GM19395 (cell line): ENCODE data around the gene KRTAP4-16.
"Not testable (repeated sequence)": the region's sequence is repeated elsewhere in the genome, so short reads cannot be mapped to it uniquely, and the experiment has no call there.

Source experiments
- ATAC-seq: cut with Tn5 transposase; IDR thresholded peaks from one replicate; pipeline ENCODE4 v1.9.1; 2021; ENCODE audit warnings: mild to moderate bottlenecking, moderate library complexity; ENCODE audit not compliant: unreplicated experiment

KRTAP4-16 gene

DNA sequence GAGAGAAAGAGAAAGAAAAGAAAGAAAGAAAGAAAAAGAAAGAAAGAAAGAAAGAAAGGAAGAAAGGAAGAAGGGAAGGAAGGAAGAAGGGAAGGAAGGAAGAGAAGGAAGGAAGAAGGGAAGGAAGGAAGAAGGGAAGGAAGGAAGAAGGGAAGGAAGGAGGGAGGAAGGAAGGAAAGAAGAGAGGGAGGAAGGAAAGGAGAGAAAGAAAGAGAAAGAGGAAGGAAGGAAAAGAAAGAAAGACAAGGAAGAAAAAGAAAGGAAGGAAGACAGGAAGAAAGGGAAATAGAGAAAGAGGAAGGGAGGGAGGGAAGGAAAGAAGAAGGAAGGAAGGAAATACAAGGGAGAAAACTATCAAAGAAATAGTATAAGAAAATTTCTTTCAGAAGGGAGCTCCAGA, 25.2 kb downstream of the KRTAP4-16 start:
- ATAC-seq: no peak

DNA sequence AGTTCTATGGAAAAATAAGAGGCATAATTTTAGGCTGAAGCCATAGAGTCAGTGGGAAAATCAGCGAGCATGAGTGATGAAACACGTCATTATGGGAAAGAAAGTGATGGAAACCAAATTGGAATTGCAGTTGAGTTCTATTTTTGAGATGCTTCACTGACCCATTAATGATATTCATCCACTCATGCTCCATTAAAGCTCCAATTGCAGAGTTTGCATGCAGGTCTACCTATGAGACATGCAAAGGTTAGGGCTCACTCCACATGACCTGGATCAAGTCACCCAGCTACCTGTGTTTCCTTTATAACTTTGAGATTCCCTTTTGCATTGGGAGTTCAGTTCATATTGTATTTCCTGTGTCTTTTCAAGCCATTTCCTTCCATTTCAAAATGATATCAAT, 28.3 kb downstream of the KRTAP4-16 start:
- ATAC-seq: no peak

DNA sequence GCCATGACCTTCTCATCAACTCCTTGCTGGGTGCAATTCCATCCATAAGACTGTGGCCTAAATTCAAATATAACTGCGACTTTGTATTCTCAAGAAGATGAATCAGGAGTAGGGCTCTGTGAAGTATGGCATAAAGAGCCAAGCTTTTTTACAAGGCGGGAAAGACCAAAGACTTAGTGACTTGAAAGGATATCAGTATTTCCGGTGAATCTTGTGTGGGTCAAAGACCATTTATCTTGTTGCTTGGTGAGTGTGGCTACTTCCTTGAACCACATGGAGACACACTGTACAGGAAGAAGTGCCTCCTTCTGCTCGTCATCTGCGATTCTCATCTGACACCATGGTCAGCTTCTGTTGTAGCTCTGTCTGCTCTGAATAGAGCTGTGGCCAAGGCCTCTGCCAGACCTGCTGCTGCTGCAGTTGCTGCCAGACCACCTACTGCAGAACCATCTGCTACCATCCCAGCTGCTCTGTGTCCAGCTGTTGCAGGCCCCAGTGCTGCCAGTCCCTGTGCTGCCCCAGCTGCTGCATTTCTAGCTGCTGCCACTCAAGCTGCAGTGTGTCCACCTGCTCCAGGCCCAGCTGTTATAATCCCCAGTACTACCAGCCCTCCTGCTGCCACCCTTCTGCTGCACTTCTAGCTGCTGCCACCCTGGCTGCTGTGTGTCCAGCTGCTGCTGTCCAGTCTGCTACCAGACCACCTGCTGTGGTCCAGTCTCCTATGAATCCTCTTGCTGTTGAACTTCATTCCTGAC, 30.2 kb downstream of the KRTAP4-16 start:
- ATAC-seq: no peak

DNA sequence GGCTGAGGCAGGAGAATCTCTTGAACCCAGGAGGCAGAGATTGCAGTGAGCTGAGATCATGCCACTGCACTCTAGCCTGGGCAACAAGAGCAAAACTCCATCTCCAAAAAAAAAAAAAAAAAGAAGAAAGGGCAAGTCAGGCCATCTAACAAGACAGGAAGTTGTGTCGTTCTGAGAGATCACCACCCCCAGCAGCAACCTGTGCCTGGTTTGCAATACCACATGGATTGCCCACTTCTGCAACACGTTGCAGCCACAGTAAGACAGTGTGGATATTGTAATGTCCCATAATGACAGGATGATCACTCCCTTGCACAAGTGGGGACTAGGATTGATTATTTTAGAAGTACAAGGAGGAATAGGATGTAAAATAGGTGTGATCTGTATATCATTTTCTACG, 33.0 kb downstream of the KRTAP4-16 start:
- no peak for ATAC-seq

DNA sequence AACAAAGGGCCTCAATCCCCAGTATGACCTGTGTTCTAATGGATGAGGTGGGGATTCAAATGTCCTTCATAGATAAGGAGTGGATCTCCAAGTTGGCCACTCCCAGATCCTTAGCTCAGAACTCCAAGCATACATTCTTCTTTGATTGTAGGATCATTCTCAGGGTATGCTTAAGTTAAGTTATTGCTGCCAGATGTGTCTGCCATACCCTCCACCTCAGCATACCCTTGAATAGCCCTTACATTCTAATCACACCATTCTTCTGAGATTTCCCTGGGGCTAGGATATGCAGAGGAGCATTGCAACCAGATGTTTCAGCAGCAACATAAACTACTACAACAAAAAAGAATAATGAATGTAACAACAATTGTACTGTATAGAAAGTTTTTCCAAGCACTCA, 34.7 kb downstream of the KRTAP4-16 start:
- no peak for ATAC-seq

DNA sequence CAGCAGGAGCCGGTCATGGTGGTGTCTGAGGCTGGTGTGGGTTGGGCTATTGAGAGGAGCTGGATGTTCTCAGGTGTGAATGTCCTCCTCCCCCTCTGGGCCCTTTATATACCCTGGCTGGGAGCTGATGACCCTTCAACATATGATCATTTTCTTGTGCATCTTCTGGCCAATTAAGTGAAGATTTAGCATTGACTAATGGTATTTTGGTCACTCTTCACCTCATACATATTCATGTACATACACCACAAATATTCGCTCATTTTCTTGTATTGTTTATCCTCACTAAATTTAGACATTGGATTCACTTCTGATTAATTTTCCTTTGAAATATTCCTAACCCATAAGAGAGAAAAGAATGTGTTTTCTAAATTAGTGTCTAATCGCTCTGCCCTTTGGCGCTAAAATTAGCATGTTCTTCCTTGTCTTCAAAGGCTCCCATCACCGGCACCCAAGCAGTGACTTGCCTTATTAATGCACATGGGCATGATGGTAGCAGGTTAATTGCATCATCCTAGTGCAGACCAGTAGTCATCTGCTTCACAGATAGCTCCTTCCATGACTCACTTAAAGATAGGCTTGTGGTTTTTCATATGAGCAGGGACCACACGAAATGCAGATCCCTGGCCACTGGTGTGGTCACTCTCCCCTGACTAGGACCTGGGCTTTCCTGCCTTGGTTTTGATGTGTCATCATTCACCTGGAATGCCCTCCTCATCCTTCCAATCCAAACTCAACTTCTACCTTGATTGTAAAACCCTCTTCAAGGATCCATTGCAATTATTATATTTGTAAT, 36.0 kb downstream of the KRTAP4-16 start, which contains the start of gene KRTAP2-4:
KRTAP2-4 (minus strand) TSS at position 51 of the 796 bp plus-strand sequence; CDS start at position 17, 34 bp downstream.
- ATAC-seq: no peak

DNA sequence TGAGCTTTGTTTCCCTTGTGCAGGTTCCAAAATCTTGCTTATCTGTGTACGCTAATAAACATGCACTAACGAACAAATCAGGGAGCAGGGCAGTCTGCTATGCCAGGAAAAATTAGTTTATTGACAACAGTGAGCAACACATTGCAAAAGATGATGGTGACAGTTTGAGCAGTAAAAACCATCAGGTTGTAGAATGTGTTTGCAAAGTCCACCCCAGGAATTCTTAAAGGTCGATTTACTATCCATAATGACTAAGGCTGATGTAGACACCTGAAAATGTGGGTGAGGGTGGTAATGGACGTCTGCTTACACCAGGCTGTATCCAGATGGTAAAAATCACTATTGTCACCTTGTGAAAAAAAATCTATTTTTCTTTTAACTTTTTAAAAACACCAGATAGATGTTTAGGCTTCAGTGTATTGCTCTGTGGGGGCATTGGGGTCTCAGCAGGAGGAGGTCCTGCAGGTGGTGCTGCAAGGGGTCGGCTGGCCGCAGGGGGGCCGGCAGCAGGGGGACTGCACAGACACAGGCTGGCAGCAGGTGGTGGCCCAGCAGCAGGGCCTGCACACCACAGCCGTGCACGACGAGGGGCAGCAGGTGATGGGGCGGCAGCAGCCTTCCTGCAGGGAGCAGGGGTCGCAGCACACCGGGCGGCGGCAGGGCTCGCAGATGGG, 36.9 kb downstream of the KRTAP4-16 start:
- not testable (repeated sequence) for ATAC-seq

DNA sequence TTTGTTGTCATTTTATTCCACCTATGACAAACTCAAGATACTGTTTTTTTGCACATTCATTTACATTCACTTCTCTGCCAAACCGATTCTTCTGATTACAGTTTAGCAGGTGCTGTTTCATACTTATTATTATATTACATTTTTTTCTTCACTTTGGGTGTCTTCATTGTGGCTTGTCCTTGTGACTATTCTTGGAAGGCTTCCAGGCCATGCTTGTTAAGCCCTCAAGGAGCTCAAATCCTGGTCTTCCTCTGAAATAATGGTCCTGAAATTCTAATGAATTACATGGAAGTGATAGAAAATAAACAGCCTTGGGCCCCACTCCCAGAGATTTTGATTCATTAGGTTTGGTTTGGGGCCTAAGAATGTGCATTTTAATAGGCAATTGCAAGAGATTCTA, 37.7 kb downstream of the KRTAP4-16 start:
- no peak for ATAC-seq

DNA sequence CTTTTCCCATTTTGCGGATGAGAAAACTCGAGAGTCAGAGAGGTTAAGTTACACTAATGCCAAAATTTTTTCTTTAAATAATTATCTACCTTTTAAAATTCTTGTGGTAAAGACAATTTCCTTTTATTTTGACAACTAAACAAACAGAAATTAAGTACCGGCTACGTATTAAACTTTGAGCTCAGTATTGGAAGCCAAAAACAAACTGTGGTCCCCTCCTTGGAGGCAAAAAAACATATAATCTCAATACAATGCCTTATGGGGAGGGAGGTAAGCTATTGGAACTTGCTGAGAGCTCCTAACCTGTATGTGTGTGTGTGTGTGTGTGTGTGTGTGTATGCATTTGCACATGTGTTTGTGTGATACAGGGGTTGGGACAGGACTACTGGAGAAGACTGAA, 38.6 kb downstream of the KRTAP4-16 start:
- no peak for ATAC-seq

DNA sequence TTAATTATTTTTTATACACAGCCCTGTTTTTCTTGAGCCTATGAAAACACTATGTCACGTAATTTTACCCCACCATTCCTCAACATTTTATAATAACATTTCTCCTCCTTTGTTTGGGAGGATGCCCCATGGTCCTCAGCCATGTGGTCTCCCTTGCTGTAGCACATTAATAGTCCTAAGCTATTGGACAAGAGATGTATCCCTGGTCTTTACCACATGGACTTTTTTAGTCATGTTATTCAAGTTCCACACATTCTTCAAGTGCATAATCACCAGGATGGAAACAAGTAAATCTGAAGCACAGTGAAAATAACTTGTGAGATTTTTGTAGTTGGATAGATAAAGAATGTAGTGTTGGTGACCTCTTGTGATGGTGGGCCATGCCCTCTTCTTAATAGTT, 40.0 kb downstream of the KRTAP4-16 start:
- no peak for ATAC-seq

DNA sequence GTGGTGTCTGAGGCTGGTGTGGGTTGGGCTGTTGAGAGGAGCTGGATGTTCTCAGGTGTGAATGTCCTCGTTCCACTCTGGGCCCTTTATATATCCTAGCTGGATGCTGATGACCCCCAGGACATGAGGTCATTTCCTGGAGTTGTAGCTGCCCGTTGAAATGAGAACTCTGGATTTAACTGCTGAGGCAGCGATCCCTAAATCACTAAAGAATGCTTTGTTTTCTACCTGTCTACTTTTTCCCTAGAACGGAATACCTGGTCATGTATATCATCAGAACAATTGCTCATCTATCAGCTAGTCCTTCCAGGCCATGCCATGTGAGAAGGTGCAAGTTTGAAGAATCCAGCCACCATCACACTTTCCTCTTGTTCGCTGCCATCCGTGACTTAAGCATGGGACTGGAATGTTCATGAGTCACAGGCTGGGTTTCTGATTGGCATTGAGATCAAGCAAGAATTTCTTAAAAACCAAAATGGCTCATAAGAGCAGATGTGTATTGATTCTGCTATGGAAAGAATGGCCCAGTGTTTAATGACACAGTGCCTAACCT, 41.9 kb downstream of the KRTAP4-16 start, which contains the start of gene KRTAP2-3:
KRTAP2-3 (minus strand) TSS at position 63 of the 553 bp plus-strand sequence. CDS start 64 bp downstream, outside the sequence.
- no peak for ATAC-seq

DNA sequence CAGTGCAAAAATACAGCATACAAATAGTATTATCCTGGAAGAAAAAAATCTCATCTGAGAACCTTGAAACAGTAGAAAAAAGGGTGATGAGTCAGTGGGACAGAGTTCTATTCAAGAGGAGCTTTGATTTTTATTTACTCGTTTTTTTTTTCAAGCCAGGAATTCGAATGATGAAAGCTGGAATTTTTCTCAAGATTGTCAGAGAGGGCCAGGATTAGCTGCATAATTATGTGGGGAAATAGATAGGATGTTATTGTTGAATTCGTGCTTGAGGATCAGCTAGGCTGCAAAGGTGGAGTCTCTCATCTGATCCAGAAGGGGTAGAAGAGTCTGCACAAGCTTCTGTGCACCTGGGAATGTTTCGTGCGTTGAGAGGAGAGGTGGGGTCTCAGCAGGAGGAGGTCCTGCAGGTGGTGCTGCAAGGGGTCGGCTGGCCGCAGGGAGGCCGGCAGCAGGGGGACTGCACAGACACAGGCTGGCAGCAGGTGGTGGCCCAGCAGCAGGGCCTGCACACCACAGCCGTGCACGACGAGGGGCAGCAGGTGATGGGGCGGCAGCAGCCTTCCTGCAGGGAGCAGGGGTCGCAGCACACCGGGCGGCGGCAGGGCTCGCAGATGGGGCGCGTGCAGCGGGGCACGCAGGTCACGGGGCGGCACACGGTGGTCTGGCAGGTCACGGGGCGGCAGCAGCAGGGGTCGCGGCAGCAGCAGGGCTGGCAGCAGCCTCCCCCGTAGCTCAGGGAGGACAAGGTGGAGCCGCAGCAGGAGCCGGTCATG, 42.5 kb downstream of the KRTAP4-16 start:
- ATAC-seq: not testable (repeated sequence)

DNA sequence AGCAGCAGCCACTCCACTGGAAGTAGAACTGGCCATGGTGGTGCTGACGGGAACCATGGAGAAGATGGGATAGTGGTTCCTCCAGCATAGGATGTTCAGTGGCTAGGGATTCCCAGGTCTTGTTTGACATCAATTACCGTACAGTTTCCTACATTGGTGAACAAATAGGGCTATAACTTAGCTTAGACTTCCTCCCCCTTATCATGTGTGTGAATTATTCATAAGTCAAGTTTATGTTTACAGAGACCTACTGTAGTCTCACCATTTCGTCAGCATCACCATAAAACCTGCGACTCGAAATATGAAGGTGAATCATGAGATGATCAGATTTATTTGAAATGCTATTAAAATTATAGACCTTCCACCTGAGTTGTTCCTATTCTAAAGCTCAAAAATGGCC, 43.3 kb downstream of the KRTAP4-16 start:
- no peak for ATAC-seq

DNA sequence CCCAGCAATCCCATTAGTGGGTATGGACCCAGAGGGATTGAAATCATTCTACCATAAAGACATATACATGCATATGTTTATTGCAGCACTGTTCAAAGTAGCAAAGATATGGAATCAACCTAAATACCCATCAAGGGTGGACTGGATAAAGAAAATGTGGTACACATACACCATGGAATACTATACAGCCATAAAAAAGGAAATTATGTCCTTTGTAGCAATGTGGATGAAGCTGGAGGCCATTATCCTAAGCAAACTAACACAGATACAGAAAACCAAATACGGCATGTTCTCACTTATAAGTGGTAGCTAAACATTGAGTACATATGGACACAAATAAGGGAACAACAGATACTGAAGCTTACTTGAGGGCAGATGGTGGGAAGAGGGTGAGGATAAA, 44.5 kb downstream of the KRTAP4-16 start:
- ATAC-seq: no peak

DNA sequence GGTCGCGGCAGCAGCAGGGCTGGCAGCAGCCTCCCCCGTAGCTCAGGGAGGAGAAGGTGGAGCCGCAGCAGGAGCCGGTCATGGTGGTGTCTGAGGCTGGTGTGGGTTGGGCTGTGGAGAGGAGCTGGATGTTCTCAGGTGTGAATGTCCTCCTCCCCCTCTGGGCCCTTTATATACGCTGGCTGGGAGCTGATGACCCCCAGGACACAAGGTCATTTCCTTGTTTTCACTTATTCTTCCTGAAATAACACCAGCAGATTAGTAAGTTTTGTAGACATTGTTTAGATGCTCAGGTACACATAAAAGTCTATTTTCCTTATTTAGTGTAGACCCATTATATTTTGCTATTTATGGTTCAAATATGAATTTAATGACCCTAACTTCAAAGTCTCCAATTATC, 46.9 kb downstream of the KRTAP4-16 start, which contains the start of gene KRTAP2-2:
KRTAP2-2 (minus strand) TSS at position 101 of the 400 bp plus-strand sequence; CDS start at position 82, 19 bp downstream.
- ATAC-seq: not testable (repeated sequence)

DNA sequence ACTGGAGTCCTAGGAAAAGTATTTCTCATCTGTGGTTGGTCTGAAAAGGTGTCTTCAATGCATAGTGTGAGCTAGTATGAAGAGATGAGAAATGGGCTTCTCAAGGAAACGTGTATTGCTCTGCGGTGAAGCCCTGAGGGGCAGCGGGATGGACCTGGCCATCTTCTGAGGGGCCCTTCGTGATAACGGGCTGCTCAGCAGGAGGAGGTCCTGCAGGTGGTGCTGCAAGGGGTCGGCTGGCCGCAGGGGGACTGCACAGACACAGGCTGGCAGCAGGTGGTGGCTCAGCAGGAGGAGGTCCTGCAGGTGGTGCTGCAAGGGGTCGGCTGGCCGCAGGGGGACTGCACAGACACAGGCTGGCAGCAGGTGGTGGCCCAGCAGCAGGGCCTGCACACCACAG, 47.5 kb downstream of the KRTAP4-16 start:
- not testable (repeated sequence) for ATAC-seq

DNA sequence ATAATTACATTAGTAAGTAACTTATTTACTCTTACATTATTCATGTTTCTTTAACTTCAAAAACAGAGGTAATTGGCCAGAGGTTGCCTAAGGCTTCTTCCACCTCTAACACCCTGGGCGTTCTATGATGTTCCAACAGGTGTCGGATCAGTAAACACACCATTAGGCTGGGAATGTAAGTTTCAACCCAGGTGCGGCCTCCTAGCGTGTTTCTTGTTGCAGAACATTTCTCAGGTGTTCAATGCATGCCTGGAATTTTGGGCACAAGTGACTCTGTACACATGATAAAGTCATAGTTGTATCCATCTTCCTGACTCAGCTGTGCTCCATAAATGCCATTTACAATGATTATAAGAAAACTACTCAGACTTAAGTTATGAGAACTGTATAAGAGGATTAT, 48.0 kb downstream of the KRTAP4-16 start:
- no peak for ATAC-seq

DNA sequence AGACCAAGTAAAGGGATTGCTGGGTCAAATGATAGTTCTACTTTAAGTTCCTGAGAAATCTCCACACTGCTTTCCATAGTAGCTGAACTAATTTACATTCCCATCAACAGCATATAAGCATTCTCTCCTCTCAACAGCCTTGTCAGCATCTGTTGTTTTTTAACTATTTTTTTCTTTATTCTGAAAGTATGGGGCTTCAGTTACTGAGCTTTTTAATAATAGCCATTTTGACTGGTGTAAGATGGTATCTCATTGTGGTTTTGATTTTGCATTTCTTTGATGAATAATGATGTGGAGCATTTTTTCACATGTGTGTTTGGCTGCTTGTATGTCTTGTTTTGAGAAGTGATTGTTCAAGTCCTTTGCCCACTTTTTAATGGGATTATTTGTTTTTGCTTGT, 49.4 kb downstream of the KRTAP4-16 start:
- no peak for ATAC-seq
